ENCODE results near the gene SREK1IP1.
"Not testable (repeated sequence)": the region's sequence is repeated elsewhere in the genome, so short reads cannot be mapped to it uniquely, and the experiment has no call there.

The SREK1IP1 gene

GRCh38 chr5:64763948-64764503 is 4.5 kb downstream of the SREK1IP1 start:
- DNase-seq = no peak

GRCh38 chr5:64759960-64760660 is 8.4 kb downstream of the SREK1IP1 start:
- no peak for DNase-seq

- DNase-seq = no peak
Observed at GRCh38 chr5:64758901-64759300, 9.6 kb downstream of the SREK1IP1 start.

GRCh38 chr5:64754066-64754465 is 14.4 kb downstream of the SREK1IP1 start:
- DNase-seq = no peak

- no peak for DNase-seq
Observed at GRCh38 chr5:64749385-64749784, 19.1 kb downstream of the SREK1IP1 start.

GRCh38 chr5:64746446-64746845 is 22.0 kb downstream of the SREK1IP1 start:
- no peak for DNase-seq

GRCh38 chr5:64744914-64745313 is 23.6 kb downstream of the SREK1IP1 start:
- no peak for DNase-seq

- DNase-seq = no peak
Observed at GRCh38 chr5:64742821-64743220, 25.7 kb downstream of the SREK1IP1 start.

- no peak for DNase-seq
Observed at GRCh38 chr5:64742411-64742810, 26.1 kb downstream of the SREK1IP1 start.

GRCh38 chr5:64727150-64727549 is 41.3 kb downstream of the SREK1IP1 start:
- no peak for DNase-seq

- DNase-seq = no peak
Observed at GRCh38 chr5:64722588-64722987, 45.9 kb downstream of the SREK1IP1 start.

GRCh38 chr5:64714495-64714894 is 54.0 kb downstream of the SREK1IP1 start:
- DNase-seq = not testable (repeated sequence)

- DNase-seq = no peak
Observed at GRCh38 chr5:64707191-64707590, 61.3 kb downstream of the SREK1IP1 start.

GRCh38 chr5:64706074-64706473 is 62.4 kb downstream of the SREK1IP1 start:
- DNase-seq = not testable (repeated sequence)

GRCh38 chr5:64700765-64701164 is 67.7 kb downstream of the SREK1IP1 start:
- DNase-seq = no peak

- not testable (repeated sequence) for DNase-seq
Observed at GRCh38 chr5:64696414-64696813, 72.1 kb downstream of the SREK1IP1 start.

GRCh38 chr5:64693636-64694035 is 74.9 kb downstream of the SREK1IP1 start:
- no peak for DNase-seq

- DNase-seq = no peak
Observed at GRCh38 chr5:64691291-64691690, 77.2 kb downstream of the SREK1IP1 start.

- no peak for DNase-seq
Observed at GRCh38 chr5:64690417-64691151, 77.9 kb downstream of the SREK1IP1 start, which contains the start of gene SHISAL2B. Gene SHISAL2B (plus strand): TSS chr5:64690503. CDS start chr5:64690624, 121 bp downstream.

GRCh38 chr5:64690104-64690416 is 78.4 kb downstream of the SREK1IP1 start:
- DNase-seq = no peak

GRCh38 chr5:64688965-64689364 is 79.5 kb downstream of the SREK1IP1 start:
- no peak for DNase-seq

- no peak for DNase-seq
Observed at GRCh38 chr5:64688391-64688790, 80.1 kb downstream of the SREK1IP1 start.

- no peak for DNase-seq
Observed at GRCh38 chr5:64685866-64686265, 82.6 kb downstream of the SREK1IP1 start.

GRCh38 chr5:64682608-64683007 is 85.9 kb downstream of the SREK1IP1 start:
- DNase-seq = no peak

Data from activated CD4-positive, alpha-beta T cell treated with anti-CD3 and anti-CD28 coated beads for 1 hour (primary cell).